ENCODE data around the gene IRF2BP1.

Gene IRF2BP1

DNA sequence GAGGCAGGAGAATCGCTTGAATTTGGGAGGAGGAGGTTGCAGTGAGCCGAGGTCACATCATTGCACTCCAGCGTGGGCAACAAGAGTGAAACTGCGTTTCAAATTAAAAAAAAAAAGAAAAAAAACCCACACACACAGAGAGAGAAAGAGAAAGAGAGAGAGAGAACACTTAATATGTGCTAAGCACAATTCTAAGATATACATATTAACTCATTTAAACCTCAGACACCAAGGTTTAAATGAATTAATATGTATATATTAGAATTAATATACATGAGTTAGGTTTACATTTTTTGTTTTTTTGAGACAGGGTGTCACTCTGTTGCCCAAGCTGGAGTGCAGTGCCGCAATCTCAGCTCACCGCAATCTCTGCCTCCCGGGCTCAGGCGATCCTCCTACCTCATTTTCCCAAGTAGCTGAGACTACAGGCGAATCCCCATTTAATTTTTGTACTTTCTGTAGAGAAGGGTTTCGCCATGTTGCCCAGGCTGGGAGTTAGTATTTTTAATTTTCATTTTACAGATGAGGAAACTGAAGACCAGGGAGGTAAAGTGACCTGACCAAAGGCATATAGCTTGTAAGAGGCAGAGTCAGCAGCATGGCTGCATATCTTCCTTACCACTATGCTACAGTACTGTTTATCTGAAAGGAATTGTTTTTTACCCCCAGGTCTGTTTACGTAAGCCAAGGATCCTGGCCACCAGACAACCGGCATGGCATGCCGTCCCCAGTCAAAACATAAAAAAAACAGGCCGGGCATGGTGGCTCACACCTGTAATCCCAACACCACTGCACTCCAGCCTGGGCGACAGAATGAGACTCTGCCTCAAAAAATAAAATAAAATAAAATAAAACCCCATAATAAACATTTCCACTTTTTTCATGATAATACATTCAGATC lies 25.3 kb downstream of the IRF2BP1 start:
- FAIRE-seq, result no peak

DNA sequence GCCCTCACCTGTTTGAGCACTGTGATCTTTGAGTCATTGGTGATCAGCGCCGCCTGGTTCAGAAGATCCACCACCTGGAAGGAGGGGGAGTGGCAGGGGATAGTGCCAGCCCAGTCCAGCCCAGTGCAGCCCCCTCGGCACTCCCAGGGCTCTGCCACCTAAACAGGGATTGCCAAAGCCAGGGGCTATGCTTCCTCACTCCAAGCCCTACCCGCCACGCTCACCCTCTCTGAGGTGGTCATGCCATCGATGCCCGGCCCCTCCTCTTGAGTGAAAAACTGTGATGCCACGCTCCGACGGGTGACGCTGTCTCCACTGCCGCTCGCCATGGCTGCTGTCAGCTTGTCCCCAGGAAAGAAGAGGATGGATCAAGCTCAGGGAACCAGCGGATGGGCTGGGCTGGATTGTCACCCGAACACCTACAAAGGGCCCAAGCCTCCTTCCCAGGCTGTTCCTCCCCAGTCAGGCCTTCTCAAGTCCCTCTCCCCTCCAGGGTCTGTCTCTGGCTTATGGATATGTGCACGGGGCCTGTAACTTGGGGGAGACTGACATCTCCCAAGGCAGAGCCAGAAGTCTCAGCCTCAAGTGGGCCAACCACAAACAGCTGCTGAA lies 31.7 kb downstream of the IRF2BP1 start:
- no peak for FAIRE-seq

DNA sequence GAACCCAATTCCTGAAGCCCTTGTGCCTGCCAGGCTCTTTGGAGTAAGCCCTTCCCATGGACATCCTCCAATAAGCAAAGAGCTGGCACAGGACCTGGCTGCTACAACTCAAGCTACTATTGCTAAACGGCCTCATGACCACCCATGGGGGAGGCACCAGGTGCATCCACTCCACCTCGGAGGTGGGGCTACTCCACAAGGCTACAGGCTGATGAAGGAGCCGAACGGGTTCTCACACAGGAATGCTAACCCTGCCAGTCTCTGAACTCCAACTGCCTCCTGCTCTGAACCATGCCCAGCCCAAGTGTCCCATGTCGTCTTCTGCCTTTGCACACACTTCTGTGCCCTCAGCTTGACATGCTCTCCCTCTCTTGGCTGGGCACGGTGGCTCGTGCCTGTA lies 33.0 kb downstream of the IRF2BP1 start:
- FAIRE-seq, result no peak

DNA sequence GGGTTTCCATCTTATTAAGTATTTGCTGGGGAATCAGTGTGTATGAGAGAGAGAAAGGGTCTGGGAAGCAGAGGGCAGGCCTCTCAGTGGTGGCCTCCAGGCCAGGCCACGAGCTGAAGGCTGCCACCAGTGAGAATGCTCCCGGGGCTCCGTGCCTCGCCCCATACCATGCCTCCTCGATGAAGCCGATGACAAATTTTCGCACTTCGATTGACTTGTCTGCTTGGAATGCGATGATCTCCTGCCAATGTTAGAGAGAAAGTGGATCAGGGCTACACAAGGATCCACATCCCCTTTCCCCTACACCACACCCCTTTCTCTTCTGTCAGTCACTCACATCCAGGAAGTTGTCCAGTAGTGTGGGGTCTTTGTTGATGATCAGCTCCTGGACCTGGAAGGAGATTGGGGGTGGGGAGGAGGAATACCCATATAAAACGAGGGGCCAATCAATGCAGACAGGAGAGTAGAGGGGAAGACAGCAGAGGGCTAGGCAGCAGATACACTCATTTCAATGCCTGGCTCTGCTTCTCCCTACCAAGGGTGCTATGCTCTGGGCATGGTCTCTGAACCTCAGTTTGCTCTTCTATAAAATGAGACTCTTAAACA lies 33.7 kb downstream of the IRF2BP1 start:
- FAIRE-seq, result no peak

DNA sequence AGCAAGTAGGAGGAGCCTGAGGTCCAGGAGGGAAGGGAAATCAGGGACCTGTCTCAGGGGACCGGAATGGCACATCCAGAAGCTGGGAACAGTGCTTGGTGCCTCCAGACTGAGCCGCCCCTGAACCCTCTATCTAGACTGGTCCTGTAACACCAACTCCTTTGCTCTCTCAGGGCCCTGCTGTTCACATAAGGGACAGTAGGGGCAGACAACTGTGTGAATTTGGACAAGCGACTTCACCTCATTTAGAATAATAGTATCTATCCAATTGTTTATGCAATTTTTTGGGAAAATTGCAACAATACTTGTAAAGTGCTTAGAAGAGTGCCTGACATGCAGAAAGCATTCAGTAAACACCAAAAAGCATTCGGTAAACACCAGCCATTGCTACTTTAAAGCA lies 37.0 kb downstream of the IRF2BP1 start:
- no peak for FAIRE-seq

DNA sequence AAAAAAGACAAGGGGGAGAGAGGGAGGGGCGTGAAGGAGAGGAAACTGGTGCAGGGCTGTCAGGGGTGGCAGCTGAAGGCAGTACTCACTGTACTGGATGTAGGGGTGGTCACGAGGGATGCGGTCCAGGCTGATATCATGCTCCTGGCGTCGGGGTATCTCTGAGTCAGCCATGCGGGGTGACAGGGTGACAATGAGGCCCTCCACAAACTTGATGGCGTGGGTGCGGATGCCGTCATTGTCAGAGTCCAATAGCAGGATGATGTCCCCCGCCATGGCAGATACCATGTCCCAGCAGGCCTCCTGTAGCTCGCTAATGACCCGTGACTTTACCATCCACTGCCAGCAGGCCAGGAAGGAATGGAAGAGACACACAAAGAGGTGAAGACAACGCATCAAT lies 38.3 kb downstream of the IRF2BP1 start:
- FAIRE-seq, result no peak

DNA sequence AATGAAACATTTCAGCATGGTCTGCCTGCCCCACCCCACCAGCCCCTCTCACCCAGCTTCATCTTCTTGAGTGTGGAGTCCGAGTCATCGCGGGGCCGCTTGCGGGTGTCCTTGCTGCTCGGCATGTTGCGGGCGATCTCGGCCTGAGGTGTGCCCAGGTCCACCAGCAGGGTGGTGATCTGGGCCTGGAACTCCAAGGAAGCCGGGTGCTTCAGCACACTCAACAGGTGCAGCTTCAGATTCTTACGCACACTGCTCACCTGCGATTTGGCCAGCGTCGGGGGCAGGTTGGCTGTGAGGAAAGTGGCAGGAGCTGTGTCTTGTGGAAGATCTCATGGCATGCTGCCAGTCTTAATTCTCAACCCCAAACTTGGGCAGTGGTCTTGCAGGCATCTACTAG lies 43.7 kb downstream of the IRF2BP1 start:
- FAIRE-seq, result no peak

DNA sequence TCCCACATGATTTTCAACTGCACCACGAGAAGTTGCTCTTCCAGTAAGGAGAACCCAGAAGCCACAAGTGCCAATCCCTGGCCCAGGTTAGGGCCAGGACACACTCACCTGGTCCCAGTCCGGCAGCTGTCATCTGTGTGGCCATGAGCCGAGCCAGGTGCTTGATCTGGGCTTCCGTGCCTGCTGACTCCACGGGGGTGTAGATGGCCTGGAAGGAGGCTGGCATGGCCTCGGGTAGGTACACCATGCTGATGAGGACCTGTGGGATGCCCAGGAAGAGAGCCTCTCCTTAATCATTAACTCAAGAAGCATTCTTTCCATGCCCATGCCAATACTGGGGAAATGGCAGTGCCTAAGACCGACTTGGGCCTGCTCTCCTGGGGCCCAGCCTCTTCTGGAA lies 51.0 kb downstream of the IRF2BP1 start:
- FAIRE-seq, result no peak
